ENCODE measurements around the gene CADPS2.

Gene CADPS2

DNA sequence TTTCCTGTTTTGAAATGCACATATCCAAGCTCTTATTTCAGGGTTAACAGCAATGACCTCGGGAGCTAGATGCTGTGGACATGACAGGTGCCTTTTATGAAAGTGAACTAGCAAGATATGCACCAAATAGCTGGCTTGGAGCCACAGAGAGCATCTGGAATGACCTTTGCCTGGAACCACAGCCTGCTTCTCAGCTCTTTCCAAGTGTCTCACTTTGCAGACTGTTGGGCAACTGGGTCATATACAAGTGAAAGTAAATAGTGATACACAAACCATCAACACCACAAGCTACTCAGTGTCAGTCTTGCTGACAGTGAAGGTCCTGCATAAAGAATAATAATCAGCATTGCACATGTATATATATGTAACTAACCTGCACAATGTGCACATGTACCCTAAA lies 370.9 kb downstream of the CADPS2 start:
- no peak for DNase-seq

DNA sequence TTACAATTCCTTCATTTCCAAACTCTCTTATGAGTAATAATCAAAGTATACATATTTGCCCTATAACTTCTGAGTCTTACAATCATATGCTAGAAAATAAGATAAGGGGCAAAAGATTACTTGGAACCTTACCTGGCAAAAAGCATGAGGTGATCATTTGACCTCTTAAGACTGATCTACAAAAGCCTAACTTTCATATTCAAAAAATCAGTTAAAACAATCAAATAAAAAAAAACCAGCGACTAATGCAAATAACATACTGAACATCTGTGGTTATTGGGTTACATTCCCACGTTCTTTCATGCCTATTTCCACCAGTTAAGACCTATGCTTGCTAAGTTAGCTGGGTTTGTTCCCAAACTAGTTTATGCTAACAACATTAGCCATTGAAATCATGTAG lies 375.0 kb downstream of the CADPS2 start:
- DNase-seq: no peak

DNA sequence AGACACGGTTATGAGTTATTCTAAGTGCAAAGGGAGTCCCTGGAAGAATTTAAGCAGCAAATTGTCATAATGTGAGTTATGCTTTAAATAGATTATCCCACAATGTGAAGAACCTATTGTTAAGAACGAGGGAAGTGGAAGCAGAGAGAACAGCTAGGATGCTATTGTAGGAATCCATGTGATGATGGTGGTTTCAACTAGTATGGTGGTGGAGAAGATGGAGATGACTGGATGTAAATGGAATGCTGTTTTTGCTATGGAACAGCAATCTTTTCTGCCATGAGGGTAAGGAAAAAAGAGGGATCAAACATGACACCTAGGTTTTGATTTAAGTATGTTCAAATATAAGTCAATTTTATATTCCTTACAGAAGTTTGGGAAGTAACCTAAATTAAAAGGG lies 378.7 kb downstream of the CADPS2 start:
- no peak for DNase-seq

DNA sequence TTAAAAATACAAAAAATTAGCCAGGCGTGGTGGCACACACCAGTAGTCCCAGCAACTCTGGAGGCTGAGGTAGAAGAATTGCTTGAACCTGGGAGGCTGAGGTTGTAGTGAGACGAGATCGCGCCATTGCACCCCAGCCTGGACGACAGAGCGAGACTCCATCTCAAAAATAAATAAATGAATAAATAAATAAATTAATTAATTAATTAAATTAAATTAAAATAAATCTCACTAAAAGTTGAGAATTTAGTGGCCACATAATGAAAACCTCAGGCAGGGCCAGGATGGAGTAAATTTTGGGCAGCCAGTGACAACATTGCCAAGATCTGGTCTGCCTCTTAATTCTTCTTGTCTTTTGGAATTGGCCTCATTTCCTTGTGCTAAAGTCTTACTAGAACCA lies 394.3 kb downstream of the CADPS2 start:
- no peak for DNase-seq

DNA sequence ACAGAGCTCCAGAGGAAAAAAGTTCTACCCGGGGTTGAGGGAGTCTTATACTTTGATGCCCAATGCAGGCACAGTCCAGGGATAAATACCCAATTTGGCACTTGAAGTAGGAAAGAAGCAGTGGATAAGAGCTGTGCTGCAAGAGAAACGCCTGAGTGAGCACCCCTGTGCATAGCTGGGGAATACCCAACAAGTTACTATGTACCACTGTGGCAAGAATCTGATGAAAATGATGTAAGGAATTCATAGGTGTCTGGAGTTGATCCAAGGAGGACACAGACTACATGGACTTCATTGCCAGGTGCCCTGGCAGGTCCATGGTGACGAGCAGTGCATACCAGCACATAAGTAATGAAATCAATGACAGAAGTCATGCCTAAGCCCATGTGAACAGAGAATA lies 398.0 kb downstream of the CADPS2 start:
- no peak for DNase-seq

DNA sequence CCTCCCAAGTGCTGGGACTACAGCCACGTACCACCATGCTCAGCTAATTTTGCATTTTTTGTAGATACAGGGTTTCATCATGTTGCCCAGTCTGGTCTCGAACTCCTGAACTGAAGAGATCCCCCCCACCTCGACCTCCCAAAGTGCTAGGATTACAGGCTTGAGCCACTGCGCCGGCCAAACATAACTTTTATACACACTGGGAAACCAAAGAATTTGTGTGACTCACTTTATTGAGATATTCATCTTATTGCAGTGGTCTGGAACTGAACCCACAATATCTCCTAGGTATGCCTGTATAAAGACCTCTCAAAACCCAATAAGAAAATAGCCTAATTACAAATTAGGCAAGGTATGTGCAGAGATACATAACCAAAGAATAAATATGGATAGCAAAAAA lies 399.1 kb downstream of the CADPS2 start:
- DNase-seq: no peak

DNA sequence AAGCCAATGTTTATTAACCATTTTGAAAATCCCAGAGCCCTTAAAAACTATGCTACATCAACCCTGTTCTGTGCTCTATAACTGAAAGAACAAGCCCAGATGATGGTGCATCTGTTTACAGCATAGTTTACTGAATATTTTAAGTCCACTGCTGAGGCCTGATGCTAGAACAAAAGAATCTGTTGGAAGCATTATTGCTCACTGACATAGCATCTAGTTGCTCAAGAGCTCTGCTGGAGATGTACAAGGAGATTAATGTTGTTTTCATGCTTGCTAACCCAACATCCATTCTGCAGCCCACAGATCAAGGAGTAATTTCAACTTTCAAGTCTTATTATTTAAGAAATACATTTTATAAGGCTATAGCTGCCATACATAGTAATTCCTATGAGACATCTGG lies 400.4 kb downstream of the CADPS2 start:
- DNase-seq: no peak

GRCh38 chr7:122482212-122482611 lies 404.0 kb downstream of the CADPS2 start:
- no peak for DNase-seq

- DNase-seq: no peak
Measured at GRCh38 chr7:122470859-122471258, 415.4 kb downstream of the CADPS2 start.

GRCh38 chr7:122468945-122469344 lies 417.3 kb downstream of the CADPS2 start:
- DNase-seq: no peak

DNA sequence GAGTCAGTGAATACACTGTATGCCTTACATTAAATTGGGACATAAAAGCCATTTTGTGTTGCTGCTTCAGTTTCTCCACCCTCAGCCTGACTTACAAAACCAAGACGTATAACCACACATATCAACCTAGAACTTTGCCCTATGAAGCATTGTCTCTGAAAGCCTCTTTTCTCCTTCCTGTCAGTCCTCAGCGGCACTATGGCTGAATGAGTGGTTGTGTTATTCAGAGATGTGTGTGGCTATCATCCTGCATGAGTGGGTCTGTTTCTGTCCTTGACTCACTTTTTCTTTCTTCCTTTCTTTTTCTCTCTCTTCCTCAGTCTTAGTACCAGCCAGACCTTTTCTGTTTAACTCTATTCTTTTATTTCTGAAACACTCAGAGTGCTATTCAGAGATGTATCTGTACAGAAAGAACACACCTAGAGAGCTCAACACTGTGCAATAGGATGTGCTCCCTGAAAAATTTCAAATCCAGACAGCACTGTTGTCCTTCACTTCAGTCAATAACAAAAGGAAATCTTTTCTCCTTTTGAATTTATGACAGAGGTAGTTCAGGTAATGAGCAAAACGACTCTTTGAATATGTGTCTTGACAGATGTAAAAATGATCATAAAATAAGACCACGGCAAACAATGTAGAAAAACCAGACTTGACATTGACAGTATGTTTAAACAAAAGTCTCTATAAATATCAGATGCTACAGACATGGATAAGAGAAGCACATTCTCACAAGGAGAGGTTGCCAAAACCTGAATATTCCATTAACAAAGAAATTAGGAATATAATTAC lies 418.4 kb downstream of the CADPS2 start:
- DNase-seq: no peak

DNA sequence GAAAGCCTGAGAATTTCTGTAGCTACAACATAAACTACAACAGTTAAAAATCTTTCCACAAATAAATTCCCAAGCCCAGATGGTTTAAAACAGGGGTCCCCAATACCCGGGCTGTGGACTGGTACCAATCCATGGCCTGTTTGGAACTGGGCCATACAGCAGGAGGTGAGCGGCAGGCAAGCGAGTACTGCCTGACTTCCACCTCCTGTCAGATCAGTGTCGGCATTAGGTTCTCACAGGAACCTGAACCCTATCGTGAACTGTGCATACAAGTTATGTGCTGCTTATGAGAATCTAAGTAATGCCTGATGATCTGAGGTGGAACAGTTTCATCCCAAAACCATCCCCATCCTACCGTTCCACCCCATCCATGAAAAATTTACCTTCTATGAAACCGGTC lies 421.0 kb downstream of the CADPS2 start:
- no peak for DNase-seq

DNA sequence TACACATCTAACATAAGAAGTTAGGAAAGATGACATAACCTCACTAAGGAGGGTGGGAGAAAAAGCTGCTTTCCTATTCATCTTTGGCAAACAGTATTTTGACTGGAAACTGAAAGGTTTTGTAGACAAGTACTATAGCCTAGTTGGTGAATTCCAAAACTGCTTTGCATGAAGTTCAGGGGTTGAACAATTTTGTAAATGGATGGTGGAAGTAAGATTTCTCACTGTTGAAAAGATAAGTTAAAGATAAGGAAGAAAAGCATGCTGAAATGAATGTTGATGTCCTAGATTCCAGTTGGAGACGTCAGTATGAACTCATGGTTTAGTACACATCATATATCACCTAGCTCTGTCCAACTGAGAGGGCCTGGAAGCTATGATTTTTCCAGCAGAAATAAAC lies 422.6 kb downstream of the CADPS2 start:
- DNase-seq: no peak

DNA sequence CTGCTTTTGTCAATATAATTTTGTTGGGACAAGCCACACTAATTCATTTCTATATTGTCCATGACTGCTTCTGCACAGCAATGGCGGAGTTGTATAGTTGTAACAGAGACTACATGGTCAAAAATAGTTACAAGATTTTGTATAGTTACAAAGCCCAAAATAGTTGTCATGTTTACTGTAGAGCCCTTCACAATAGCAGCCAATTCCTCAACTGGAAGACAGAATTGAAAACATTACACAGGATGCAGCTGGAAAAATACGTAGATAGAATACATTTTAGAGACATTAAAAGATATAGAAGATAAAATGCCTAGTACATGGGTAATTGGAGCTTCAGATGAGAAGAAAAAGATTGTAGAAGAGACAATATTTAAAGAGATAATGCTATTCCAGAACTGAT lies 425.3 kb downstream of the CADPS2 start:
- DNase-seq: no peak

- no peak for DNase-seq
Measured at GRCh38 chr7:122457969-122458368, 428.3 kb downstream of the CADPS2 start.

- no peak for DNase-seq
Measured at GRCh38 chr7:122457325-122457724, 428.9 kb downstream of the CADPS2 start.

- no peak for DNase-seq
Measured at GRCh38 chr7:122454776-122455507, 431.3 kb downstream of the CADPS2 start.

DNA sequence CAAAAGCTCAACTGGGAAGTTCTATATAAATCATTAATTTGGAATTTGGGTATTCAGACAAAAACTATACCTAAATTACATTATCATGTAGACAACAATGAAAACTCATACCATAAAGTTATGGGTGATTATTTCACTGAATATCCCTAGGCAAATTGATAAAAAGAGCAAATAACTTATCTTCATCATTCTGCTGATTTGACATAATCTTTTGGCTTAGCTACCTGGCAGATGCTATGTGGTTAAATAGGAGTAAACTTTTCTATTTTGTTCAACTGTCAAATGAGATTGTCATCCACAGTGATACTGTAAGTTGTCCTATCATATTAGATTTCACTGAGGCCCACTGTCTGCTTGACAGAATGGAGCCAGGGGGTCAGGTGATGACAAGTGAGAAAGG lies 432.8 kb downstream of the CADPS2 start:
- DNase-seq: no peak

DNA sequence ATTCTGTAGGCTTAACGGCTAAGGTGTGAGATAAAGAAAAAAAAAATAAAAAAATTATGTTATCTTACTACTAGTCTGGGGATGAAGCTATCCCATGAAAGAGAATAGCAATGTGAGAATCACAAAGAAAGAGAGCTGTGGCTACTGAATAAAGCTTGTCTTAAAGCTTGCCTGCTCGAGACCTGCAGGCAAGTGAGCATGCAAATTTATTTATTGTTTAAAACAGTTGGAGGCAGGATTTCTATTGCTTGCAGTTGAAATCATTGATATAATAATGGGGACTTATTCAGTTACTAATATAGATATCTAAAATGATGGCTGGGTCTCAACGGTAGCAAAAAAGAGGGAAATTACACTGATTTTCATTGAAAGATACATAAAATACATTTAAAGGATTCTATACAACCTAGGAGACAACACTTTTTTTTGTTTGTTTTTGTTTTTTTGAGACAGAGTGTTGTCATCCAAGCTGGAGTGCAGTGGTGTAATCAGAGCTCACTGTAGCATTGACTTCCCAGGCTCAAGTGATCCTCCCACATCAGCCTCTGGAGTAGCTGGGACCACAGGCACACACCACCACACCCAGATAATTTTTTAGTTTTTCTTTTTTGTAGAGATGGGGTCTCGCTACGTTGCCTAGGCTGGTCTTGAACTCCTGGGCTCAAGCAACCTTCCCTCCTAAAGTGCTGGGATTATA lies 437.2 kb downstream of the CADPS2 start:
- DNase-seq: no peak

DNA sequence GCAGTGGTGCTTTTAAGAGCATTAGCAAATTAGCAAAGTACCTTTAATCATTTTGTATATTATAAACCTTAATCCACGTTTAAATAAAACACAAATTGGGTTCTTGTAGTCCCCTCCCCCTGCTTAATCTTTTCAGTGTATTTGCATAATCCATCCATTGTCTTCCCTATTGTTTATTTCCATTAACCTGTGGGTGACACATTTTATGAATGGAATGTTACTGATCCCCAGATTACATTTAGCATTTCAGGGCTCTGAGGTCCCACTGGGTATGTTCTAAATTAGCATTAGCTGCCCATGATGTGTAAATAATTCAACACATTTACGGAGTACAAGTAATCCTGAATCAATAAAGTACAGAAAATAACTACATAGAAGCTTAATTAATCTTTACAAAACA lies 443.3 kb downstream of the CADPS2 start:
- no peak for DNase-seq

- no peak for DNase-seq
Measured at GRCh38 chr7:122438492-122438891, 447.8 kb downstream of the CADPS2 start.

DNA sequence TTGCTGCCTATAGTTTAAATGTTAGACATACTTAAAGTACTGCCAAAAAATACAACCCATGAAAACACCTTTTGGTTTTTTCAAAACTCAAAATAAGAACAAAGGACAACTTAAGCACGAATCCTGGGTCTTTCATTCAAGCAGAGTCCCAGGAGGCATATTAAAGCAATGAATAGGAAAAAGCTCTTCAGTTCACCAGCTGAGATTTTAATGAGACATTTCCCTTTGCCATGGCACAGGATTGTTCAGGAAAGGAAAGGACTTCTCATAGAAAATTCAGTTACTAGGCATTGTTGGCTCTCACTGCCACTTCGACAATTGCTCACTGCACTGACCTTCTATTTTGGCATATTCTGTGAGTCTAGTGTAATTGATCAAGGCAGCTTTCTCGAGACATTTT lies 448.3 kb downstream of the CADPS2 start:
- no peak for DNase-seq

DNA sequence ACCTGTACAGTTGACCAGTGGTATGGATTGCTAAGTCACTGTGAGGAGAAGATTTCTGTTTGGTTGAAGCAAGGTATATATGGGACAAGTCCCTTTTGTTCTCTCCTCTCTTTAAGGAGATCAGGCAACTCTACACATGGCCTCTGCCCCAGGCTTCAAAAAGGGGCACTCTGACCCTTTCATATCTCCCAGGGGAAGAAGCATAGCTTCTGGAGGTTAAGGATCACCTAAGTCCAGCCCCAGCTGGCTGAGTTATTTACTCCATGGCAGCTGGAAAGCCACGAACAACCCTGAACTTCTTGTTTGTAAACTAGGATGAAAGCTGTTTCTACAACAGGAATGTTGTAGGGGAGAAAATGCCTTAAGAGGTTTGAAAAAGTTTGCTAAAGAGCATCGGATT lies 452.5 kb downstream of the CADPS2 start:
- no peak for DNase-seq

DNA sequence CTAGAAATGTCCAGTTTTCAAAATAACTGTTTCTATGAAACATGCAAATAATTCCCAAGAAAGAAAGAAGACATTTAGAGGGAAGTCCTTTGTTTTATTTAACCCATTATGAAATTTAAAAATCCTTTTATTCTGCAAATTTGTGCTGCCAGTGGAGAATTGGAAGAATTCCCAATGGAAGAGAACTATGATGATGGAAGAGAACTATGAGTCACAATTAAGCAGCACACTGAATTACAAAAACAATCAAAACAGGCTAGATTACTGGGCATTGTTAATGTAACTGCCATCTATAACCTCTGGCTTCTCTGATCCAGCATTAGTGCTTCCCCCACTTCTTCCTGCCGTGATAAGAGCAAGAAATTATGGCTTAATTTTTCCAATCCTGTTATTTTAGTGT lies 455.6 kb downstream of the CADPS2 start:
- DNase-seq: no peak

Data from DMS 273 treated with DMSO at 0.1 percent for 48 hours (cell line).